ENCODE results near the gene GIPR. TPM values are rescaled to one million over a fixed set of nuclear protein-coding genes. Genes with fewer than 3 reads are reported as not detected.
"Not testable (repeated sequence)": the region's sequence is repeated elsewhere in the genome, so short reads cannot be mapped to it uniquely, and the experiment has no call there.

GIPR gene
- total RNA-seq, 1 donor: 1.2 TPM

DNA sequence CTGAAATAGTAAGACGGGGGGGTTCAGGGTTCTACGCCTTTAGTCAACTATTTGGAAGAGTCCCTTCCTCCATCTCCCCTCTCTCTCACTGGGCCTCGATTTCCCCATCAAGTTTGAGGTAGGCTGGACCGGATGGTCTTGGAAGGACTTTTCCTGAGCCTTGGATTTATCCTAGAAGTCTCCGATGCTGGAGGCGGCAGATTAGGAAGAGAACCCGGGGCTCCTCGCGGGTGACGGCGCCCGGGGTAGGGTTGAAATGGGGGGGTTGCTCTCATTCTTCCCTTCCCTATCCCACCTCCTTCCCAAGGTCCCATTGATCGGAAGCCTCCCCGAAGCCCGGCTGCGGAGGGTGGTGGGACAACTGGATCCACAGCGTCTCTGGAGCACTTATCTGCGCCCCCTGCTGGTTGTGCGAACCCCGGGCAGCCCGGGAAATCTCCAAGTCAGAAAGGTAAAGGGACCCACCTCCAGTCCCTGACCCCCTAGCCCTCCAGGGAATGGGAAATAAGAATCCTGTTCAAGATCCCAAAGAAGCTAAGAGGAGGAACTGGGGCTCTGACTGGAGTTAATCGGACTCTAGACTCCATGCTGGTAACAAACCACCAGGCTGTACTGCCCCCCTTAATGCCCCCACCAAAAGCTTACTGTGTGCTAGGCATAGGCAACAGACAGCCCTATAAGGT, 25.2 kb downstream of the GIPR start:
- Histone ChIP-seq H3K4me3 (ENCODE audit: low read length) (peak overlapping the region; percentile 67), H3K9me3 (ENCODE audit: low read depth, low read length) (no peaks in the 10 kb centered on the region), H3K27me3 (ENCODE audit: insufficient read depth, low read length) (no peaks in the 10 kb centered on the region), H3K4me1 (ENCODE audit: insufficient read depth, low read length) (peaks cover 22% of the 10 kb centered on the region)

DNA sequence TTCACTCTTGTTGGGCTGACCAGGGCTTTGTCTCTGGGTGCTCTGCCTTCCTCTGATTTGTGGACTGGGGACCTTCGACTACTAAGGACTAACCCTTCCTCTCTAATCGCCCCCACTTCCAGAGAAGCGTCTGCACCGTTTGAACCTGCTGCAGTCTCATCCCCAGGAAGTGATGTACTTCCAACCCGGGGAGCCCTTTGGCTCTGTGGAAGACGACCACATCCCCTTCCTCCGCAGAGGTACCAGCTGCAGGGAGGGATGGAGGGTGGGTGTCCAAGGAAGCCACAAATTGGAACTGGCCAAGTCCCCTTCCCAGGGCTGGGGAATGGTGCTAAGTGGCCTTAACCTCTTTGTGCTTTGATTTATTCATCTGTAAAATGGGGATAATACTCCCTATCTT, 33.7 kb downstream of the GIPR start:
- Histone ChIP-seq H3K4me1 (ENCODE audit: insufficient read depth, low read length) (no peaks in the 10 kb centered on the region), H3K27me3 (ENCODE audit: insufficient read depth, low read length) (no peaks in the 10 kb centered on the region), H3K4me3 (ENCODE audit: low read length) (no peak overlapping the region), H3K9me3 (ENCODE audit: low read depth, low read length) (no peaks in the 10 kb centered on the region)

DNA sequence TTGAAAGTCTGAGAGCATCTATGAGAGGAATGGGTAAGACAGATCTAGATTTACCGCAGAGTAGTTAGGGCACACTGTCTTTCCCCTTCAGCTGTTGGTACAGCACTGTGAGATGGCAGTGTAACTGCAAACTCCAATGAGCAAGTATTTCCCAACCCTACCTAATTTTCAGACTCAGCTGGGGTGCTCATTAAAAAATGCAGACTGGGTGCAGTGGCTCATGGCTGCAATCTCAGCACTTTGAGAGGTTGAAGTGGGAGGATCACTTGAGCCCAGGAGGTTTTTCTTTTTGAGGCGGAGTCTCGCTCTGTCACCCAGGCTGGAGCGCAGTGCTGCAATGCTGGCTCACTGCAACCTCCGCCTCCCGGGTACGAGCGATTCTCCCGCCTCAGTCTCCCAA, 37.1 kb downstream of the GIPR start:
- Histone ChIP-seq H3K4me3 (ENCODE audit: low read length) (no peak overlapping the region), H3K9me3 (ENCODE audit: low read depth, low read length) (no peaks in the 10 kb centered on the region), H3K4me1 (ENCODE audit: insufficient read depth, low read length) (no peaks in the 10 kb centered on the region), H3K27me3 (ENCODE audit: insufficient read depth, low read length) (no peaks in the 10 kb centered on the region)

DNA sequence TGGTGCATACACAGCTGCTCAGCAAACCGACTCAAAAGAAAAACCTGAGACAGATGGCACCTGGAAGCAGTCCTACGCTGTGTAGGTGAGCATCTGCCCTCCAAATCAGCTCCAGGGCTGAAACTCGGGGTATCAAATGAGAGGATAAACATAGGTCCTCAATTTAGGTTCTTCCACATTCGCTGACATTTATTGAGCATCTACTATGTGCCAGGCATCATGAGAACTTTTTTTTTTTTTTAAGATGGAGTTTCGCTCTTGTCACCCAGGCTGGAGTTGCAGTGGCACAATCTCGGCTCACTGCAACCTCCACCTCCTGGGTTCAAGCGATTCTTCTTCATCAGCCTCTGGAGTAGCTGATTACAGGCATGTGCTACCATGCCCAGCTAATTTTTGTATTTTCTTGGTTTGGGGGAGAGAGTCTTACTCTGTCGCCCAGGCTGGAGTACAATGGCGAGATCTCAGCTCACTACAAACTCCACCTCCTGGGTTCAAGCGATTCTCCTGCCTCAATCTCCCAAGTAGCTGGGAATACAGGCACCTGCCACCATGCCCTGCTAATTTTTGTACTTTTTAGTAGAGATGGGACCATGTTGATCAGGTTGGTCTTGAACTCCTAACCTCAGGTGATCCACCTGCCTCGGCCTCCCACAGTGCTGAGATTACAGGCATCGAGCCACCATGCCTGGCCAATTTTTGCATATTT, 37.8 kb downstream of the GIPR start:
- Histone ChIP-seq H3K9me3 (ENCODE audit: low read depth, low read length) (no peaks in the 10 kb centered on the region), H3K27me3 (ENCODE audit: insufficient read depth, low read length) (no peaks in the 10 kb centered on the region), H3K4me3 (ENCODE audit: low read length) (no peak overlapping the region), H3K4me1 (ENCODE audit: insufficient read depth, low read length) (no peaks in the 10 kb centered on the region)

DNA sequence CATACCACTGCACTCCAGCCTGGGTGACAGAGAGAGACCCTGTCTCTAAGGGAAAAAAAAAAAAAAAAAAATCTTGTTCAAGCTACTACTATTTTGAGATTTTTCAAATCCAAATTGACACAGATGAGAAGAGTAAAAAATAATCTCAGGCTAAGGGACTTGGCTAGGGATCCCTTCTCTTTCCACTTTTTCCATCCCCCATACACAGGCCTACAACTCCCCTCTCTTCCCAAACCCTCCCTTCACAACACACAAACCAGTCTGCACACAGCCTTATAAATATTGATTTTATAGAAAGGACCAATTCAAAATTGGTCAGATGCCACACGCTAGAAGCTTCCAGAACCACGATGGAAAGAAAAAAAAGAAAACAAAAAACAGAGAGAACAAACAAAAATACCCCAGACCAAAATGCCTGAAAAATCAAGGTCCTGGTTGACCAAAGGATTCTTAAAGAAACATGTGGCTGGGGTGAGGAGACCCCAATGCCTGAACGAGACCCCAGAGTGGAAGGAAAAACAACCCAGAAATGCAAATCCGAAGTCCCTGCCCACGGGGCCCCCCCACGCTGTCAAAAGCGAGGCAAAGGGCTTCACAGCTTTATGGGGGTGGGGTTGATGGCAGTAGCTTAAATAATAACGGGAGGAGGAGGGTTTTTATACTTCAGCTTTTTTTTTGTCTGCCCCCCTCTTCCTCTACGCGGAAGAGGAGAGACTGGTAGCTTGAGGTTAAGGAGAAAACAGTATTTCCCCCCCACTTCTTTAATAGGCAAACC, 42.5 kb downstream of the GIPR start:
- Histone ChIP-seq H3K4me3 (ENCODE audit: low read length) (no peak overlapping the region), H3K9me3 (ENCODE audit: low read depth, low read length) (no peaks in the 10 kb centered on the region), H3K4me1 (ENCODE audit: insufficient read depth, low read length) (no peaks in the 10 kb centered on the region), H3K27me3 (ENCODE audit: insufficient read depth, low read length) (no peaks in the 10 kb centered on the region)

DNA sequence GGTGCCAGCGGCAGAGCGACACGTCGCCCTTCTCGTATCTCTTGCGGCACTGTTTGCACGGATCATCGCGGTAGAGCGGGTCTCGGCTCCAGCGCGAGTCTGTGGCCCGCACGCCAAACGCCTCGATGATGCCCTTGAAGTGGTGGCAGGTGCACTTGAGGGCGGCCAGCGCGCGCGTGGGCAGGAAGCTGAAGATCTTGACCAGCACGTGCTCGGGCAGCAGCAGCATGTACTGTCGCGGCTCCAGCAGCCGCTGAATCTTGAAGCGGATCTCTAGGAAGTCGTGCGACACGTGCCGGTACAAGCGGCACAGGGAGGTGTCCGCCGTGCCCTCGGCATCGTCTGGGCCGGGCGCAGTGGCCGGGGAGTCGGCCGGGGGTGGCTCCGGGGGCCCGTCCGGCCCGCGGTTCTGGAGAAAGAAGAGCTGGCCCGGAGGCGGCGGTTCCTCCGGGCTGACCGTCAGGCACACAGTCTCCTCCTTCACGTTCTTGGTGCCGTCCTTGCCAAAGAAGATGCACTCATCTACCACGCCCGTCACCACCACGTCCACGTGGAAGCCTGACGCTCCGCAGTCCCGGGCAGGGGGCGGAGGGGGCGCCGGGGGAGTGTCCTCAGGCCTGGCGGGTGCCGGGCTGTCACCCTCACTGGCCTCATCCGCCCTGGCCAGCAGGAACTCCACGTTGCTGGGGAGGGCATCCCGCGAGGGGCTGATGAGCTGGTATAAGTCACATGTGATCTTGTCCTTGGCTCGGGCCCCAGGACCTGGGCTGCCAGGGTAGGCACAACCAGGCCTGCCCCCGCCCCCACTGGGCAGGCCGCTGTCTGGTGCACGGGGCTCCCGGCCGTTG, 44.1 kb downstream of the GIPR start:
- Histone ChIP-seq H3K4me1 (ENCODE audit: insufficient read depth, low read length) (peaks cover 12% of the 10 kb centered on the region), H3K27me3 (ENCODE audit: insufficient read depth, low read length) (no peaks in the 10 kb centered on the region), H3K4me3 (ENCODE audit: low read length) (no peak overlapping the region), H3K9me3 (ENCODE audit: low read depth, low read length) (no peaks in the 10 kb centered on the region)

DNA sequence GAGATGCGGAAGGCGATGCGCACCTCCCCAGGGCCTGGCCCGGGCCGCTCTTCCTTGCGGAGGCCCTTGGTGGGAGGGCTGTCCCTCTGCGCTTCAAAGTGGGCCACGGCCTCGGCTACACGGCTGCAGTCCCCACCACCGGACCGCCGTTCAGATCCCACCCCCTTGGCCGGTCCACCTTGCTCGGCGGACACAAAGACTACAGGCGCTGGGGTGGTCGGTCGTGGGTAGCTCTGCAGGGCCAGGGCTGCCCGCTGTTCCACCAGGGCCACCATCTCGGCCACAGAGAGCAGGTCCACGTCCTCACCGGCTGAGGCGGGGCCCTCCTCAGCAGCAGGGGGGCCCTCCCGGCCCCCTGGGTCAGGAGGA, 44.7 kb downstream of the GIPR start:
- no peaks in the 10 kb centered on the region for H3K9me3 ChIP-seq (ENCODE audit: low read depth, low read length)
- no peaks in the 10 kb centered on the region for H3K27me3 ChIP-seq (ENCODE audit: insufficient read depth, low read length)
- no peak overlapping the region for H3K4me3 ChIP-seq (ENCODE audit: low read length)
- H3K4me1 ChIP-seq (ENCODE audit: insufficient read depth, low read length): peaks cover 13% of the 10 kb centered on the region

DNA sequence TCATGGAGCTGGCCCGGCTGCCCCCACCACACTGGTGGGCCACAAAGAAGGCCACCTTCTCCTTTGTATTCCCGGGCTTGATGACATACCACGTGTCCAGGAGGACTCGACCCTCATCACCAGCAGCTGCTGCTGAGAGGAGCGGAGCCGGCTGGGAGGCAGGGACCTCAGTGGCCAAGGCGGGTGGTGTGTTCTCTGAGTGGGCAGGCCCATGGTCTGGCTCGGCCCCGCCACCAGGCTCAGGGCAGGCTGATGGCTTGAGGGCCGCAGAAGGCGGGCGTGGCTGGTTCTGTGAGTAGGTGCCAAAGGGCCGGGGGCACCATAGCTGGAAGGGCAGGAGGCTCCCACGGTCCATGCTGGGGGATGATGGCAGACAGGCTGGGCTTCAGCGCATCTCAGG, 45.1 kb downstream of the GIPR start:
- Histone ChIP-seq H3K9me3 (ENCODE audit: low read depth, low read length) (no peaks in the 10 kb centered on the region), H3K4me1 (ENCODE audit: insufficient read depth, low read length) (peaks cover 17% of the 10 kb centered on the region), H3K4me3 (ENCODE audit: low read length) (no peak overlapping the region), H3K27me3 (ENCODE audit: insufficient read depth, low read length) (no peaks in the 10 kb centered on the region)

DNA sequence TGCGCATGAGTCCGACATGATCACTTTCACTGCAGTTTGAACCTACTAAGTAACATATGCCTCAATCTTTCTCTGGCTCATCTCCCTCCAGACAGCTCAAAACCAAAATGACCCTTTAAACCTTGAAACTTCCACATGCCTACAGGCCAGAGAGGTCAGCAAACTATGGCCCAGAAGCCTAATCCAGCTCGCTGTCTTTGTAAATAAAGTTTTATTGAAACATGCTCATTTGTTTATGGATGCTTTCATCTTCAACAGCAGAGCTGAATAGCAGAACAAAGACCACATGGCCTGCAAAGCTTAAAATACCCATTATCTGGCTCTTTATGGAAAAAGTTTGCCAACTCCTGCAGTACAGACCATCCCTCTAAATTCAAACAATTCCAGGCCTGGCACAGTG, 47.1 kb downstream of the GIPR start:
- Histone ChIP-seq H3K9me3 (ENCODE audit: low read depth, low read length) (no peaks in the 10 kb centered on the region), H3K27me3 (ENCODE audit: insufficient read depth, low read length) (no peaks in the 10 kb centered on the region), H3K4me3 (ENCODE audit: low read length) (no peak overlapping the region), H3K4me1 (ENCODE audit: insufficient read depth, low read length) (peaks cover 22% of the 10 kb centered on the region)

DNA sequence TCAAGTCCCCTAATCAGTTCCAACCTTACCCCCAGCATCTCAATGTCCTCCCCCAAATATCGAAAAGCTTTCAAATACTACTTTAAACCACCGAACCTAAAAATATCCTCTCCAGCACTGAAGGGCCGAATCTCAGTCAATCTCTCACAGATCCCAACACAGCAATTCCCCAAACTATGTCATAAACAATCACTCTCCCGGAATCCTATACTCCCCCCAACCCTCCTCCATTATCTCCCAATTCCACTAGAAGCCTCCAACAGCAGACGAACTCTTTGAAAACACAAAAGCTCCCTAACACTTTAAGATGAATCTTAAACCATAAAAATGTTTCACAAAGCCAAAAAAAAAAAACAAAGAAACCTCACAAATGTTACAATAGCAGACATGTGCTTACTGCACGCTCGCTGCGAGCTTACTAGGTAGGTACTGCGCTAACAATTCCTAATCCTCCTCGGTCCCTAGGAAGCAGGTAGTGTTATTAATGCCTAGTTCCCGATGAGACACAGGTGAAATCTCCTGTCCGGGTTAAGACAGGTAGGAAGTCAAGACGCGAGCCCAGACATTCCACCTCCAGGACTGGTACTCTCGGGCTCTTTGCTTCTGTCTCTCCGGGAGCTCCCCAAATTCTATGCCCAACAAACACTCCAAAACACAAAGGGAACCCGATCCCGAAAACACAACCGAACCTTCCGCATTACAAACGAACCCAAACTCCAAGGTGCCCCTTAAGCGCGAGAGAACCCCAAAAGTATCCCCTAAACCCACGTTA, 48.5 kb downstream of the GIPR start:
- no peaks in the 10 kb centered on the region for H3K27me3 ChIP-seq (ENCODE audit: insufficient read depth, low read length)
- peak overlapping the region; percentile 84 for H3K4me3 ChIP-seq (ENCODE audit: low read length)
- peaks cover 24% of the 10 kb centered on the region for H3K4me1 ChIP-seq (ENCODE audit: insufficient read depth, low read length)
- no peaks in the 10 kb centered on the region for H3K9me3 ChIP-seq (ENCODE audit: low read depth, low read length)

DNA sequence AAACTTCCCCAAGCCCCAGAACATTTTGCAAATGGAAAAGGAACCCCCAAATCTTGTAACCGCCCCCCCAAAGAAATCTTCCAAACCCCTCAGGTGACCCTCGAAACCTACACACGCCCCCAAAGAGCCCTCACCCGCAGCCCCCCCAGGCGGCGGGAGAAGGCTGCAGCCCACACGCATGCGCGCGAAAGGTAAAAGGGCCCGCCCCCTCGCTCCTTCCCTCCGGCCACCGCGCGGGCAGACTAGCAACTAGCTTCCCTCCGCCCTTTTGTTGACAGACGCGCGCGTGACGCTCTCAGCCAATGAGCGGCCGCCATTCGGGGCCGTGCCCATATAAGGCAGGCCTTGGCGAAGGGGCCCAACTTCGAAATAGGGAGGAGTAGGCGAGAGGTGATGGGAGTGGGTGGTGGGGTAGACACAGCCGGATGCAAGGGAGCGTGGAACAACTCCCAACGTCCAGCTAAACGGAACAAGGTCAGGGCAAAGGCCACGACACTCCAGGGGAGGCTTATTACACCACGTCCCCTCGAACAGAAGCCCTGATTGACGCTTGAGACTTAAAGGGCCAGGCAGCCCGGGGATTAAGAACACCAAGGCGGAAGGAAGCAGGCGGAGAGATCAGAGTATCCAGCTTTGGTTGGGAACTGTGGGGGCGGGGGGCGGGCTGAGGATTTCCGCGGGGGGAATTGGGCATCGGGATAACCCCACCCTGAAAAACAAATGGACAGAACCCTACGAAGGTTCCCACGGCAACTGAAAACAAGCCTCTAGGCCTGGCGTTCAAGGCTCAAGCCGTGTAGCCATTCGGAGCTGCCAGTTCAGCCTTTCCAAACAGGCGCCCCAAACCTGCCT, 49.3 kb downstream of the GIPR start:
- Histone ChIP-seq H3K4me1 (ENCODE audit: insufficient read depth, low read length) (peaks cover 24% of the 10 kb centered on the region), H3K4me3 (ENCODE audit: low read length) (peak overlapping the region; percentile 84), H3K27me3 (ENCODE audit: insufficient read depth, low read length) (no peaks in the 10 kb centered on the region), H3K9me3 (ENCODE audit: low read depth, low read length) (no peaks in the 10 kb centered on the region)

DNA sequence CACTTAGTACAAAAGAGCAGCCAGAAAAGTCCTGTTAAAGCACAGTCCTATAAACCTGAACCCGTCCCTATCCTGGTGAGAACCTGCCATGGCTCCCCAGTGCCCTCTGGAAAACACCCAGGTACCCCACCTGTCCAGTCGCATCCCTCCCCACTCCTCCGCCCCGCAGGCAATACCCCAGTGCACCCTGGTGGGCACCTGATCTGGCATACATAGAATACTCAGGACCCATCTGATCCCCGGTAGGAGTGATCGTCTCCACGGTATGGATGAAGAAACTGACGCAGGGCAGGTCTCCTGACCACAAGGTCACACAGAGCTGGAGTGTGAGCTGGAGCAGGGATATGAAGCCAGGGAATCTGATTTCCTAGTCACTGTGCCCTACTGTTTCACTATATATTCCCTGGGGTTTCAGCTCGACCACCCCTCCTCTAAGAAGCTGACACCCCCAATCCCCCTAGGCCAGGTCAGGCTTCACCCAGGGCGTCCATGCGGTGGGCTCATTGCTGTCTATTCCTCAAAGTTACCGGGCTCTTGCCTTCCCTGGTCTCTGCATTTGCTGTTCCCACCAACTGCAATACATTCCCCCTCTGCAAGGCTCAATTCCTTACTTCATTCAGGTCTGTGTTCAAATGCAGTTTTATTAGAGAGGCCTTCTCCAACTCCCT, 50.1 kb downstream of the GIPR start:
- H3K4me1 ChIP-seq (ENCODE audit: insufficient read depth, low read length): peaks cover 24% of the 10 kb centered on the region
- H3K27me3 ChIP-seq (ENCODE audit: insufficient read depth, low read length): no peaks in the 10 kb centered on the region
- peak overlapping the region; percentile 84 for H3K4me3 ChIP-seq (ENCODE audit: low read length)
- no peaks in the 10 kb centered on the region for H3K9me3 ChIP-seq (ENCODE audit: low read depth, low read length)

DNA sequence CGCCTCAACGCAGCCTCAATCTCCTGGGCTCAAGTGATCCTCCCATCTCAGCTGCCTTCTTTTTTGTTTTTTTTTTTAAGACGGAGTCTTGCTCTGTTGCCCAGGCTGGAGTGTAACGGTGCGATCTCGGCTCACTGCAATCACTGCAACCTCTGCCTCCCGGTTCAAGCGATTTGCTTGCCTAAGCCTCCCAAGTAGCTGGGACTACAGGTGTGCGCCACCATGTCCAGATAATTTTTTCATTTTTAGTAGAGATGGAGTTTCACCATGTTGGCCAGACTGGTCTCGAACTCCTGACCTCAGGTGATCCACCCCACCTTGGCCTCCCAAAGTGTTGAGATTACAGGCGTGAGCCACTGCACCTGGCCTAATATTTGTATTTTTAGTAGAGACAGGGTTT, 52.0 kb downstream of the GIPR start:
- H3K9me3 ChIP-seq (ENCODE audit: low read depth, low read length); H3K27me3 ChIP-seq (ENCODE audit: insufficient read depth, low read length); H3K4me3 ChIP-seq (ENCODE audit: low read length): not testable (repeated sequence)
- H3K4me1 ChIP-seq (ENCODE audit: insufficient read depth, low read length): peaks cover 24% of the 10 kb centered on the region

All from mononuclear cell (primary cell).